Activated gamma-delta T cell treated with Interleukin-2 at 50 U/mL for 16 hours (primary cell): ENCODE results near the gene CLEC16A.

Experiments used
- DNase-seq: peaks from one replicate; pipeline ENCODE4 v3.0.0-alpha.2; 2020

The CLEC16A gene

DNA sequence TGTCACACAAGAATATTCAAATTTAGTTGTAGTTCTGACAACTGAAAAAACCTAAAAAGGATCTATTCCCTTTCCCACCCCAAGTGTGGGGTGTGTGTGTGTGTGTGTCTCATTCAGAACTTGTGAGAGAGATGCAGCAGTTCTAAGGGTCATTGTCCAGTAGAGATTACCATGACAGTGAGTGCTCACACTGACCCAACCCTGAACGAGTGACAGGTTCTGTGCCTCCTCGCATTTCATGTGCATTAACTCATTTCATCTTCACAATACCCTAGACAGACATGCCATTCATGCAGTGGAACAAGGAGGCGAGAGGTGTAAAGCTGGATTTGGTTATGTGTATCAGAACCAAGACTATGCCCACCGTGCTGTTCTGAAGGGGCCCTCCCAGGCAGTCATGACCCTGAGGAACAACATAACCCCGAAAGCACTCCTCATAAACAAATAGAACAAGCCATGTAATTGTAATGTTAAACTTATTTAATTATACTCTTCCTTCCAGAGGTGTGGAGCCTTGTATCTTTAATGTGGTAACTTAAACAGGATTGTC lies 102.1 kb downstream of the CLEC16A start:
- no peak for DNase-seq

DNA sequence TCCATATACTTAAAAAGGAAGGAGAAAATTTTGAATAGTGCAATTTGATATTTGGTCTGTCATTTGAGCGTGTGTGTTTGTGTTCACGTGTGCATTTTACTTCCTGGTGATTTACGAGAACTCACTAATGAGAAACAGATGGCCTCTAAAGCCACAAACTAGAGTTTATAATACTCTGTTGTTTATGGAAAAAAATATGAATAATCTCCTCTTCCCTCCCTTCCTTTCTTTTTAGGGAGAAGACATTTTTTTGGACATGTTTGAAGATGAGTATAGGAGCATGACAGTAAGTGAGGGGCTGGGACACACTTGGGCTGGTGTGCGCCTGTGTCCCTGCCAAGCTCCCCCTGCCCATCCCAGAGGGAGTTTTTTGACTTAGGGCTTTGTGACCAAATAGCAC lies 102.7 kb downstream of the CLEC16A start:
- DNase-seq: no peak

DNA sequence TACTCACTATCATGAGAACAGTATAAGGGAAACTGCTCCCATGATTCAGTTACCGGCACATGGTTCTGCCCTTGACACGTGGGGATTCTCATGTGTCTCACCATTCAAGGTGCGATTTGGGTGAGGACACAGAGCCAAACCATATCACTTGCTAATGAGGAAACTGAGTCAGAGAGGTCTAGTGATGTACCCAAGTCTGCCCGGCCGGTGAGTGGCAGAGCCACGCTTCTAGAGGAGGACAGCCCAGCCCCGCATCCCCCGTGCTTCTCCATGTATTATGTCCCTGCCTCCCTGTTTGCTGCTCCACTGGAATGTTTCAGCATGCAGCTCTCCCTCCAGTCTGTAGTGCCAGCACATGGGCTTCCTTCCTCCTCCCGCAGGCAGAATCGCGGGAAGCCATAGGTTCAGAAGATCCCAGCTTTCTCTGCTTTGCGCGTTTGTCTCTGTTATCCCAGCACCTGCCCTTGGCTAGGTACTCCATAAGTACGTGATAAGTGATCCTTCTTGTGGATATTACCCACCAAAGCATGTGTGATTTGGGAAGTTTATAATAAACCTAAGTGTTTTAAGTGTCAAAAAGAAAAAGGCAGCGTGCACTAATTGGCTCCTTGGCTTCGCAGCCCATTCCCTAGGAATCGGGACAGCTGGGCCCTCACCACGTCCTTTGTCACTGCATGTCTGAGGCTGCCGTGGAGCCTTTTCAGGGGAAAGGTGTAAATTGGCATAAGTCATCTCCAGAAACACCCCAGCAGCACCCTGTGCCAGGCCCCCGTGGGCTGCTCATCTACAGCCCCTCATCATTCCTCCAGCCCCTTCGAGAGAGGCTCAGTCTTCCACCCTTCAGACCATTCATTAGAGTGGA lies 103.8 kb downstream of the CLEC16A start:
- no peak for DNase-seq

DNA sequence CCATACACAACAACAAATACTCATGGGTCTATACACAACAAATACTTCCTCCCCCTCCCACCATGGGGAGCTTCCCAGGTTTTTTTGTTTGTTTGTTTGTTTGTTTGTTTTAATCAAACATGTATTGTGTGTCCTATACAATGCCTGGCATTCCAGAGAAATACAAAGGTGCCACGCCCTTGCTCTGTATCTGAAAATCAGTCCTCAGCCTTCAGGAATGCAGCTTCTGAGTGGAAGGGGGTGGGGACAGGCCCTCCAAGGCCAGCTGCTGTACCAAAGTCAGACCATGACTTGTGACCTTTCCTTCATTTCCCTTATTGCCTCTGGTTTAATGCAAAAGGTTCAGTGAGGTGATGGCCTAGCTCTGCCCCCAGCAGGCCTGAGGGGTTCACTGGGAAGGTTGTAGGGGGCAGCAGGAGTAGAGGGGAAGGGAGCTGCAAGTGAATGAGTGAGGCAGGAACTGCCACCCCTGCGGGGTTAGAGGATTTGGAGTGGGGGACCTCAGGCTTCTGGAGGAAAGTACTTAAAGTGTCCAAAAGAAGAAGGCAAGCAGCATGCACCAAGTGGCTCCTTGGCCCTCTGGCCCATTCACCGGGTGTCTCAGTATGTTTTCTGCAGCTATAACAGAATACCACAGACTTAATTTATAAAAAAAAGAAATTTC lies 105.2 kb downstream of the CLEC16A start:
- no peak for DNase-seq

DNA sequence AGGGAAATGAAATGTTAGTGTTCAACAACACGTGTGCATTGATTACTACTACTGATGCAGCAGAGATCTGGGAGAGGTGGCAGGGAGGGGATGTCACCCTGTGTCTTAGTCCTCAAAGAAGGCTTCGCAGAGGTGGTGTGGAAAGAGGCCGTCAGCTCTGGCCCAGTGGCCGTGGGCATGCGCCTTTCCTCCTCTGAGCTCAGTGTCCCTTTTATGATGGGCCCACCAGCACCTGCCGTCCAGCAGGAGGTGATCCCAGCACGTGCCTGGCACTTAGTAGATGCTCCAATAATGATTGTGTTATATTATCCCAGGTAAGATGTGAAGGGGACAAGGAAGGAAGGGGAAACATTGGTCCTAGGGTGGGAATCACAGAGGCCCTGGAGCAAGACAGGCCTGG lies 106.2 kb downstream of the CLEC16A start:
- DNase-seq: no peak

DNA sequence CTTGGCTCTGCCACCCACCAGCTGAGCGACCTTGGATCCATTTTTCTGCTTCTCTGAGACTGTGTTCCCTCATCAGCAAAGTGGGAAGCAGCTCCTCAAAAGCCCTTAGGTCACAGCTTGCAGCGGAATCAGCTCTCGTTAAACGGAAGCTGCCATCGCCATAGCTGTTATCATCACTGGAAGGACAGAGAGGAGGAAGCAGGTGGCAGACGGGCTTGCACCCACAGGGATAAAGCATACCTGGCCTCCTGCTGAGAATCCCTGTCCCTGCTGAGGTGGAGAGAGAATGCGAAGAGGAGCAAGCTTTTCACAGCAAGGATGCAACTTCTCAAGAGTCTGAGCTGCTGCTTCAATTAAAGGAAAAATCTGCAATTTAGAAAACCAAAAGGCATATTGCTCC lies 106.6 kb downstream of the CLEC16A start:
- no peak for DNase-seq

DNA sequence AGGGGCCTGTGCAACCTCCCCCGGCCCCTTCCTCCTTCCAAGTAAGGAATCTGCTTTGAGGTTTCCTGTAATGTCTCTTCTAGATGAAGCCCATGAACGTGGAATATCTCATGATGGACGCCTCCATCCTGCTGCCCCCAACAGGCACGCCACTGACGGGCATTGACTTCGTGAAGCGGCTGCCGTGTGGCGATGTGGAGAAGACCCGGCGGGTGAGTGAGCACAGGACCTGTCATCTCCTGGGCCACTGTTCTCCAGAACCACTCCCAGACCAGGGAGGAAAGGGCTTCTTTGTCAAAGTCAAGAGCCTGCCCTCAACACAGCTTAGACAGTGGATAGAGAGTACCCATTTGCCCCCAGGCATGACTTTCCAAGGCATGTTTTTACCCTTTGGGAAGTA lies 107.1 kb downstream of the CLEC16A start:
- no peak for DNase-seq

DNA sequence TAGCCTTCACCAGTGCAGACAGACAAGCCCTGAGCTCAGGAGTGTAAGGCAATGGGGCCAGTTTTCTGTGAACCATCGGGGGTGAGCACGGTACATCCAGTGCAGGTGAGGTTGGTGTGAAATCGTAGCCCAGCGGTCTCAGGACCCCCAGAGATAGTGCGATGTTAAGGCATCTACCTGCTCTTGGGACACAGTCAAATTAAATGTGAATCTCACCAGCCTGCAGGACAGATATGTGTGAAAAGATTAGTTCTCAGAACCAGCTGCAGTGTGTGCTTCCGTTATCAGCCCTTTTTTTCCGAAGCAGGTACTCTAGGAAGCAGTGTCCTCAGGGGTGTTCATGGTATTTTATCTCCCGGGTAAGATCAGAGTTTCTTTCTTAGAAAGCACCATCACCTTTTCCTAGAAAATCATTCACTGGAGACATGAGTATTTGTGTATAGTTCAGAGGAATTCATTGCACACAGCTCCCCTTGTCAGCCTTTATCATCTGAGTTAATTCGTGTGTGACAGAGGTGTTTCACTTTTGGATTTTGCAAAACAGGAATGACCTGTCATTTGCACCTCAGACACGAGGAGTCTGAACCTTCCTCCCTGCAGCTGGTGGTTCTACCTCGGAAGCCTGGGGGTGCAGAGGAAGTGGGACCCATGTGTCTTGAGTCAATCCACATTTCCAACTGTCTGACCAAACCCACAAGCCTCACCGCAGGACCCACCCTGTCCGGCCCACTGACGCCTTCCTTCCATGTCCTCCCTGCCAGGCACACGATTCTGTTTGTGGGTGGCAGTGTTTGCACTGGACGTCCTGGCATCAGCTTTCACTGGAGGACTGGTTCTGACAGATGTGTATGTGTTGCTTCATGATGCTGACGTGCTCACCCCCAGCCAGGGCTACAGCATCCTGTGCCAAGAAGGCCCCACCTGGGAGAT lies 107.8 kb downstream of the CLEC16A start:
- DNase-seq: peak; percentile 22

DNA sequence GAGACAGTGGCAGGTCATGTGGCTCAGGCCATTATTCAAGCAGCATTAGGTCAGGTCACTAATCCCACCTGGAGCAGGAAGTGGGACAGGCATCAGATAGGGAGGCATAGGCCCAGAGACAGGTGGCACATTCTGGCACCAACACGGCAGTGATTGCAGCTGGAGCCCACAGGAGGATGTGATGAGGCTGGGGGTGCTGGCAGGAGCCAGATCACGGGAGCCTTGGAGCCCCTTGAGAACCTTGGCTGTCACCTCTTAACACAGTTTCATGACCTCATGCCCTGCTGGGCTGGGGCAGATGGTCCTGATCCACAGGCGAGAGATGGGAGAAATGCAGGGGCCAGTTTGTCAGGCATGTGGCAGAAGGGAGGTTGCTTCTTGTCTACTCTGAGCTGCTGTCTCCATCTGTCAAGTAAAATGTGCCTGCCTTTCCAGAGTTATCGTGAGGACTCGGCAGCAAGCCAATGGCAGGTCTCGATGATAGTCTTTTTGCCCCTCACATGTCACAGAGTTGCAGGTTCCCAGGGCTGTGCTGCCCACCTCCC lies 109.6 kb downstream of the CLEC16A start:
- DNase-seq: no peak

DNA sequence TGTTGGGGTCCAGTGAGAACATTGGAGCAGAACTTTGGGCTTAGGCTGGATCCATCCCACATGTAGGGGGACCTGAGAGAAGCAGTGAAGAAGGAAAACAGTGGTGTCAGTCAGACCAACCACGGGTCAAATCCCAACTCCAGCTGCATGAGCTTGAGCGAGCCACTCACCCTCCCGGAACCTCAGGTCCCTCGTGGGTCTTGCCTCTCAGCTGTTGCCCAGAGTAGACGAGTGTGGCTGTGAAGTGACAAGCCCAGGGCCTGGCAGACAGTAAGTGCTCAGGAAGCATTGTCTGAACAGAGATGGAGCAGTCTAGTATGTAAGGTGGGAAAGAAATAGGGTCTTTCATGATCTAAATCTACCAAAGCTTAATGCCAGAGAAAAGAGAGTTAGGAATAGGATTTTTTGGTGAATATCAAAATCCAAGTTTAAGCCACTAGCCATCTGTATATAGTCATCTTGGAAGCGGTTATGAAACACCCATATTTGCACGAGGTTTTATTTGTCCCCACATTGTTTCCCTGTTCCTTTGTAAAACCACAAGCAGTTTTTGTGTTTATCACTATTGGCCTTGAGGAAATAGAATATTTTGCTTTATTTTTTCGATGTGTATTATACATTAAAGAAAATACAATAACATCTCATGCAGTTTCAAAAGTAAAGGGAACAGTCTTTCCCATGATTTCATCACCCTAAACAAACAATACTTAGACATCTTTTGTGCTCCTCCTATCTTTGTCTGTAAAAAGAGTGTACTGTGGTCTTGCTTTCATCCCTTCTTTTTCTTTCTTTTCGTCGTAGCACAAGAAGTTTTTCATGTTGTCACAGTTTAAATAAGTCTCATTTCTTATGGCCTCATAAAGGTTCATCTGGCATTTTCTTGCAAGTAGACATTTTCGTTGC lies 112.0 kb downstream of the CLEC16A start:
- no peak for DNase-seq

DNA sequence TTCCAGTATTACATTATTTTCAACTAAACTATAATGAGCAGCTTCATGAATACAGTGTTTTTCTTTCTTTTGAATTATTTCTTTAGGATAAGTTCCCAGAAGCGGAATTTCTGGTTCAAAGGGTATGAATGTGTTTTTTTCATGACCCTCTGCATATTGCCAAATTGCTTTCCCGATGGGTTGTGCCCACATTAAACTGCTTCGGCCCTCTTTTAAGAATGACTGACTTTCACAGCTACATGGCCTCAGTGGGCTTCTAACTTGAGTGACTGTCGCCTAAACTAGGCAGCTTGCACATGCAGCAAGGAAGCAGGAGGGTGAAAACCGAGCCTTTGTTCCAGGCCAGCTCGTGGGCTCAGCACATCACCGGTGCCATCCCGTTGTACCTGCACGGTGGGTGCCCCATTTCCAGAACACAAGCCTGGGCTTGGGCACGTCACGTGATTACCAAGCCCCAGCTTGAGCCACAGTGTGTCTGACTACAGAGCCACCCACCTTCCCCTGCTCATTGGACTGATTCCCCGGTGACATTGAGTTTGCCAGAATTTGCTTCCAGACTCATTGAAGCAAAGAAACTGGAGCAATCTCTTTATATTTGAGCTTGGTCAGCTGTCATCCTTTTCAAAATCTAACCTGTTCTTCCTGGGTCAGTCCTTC lies 112.8 kb downstream of the CLEC16A start:
- no peak for DNase-seq

DNA sequence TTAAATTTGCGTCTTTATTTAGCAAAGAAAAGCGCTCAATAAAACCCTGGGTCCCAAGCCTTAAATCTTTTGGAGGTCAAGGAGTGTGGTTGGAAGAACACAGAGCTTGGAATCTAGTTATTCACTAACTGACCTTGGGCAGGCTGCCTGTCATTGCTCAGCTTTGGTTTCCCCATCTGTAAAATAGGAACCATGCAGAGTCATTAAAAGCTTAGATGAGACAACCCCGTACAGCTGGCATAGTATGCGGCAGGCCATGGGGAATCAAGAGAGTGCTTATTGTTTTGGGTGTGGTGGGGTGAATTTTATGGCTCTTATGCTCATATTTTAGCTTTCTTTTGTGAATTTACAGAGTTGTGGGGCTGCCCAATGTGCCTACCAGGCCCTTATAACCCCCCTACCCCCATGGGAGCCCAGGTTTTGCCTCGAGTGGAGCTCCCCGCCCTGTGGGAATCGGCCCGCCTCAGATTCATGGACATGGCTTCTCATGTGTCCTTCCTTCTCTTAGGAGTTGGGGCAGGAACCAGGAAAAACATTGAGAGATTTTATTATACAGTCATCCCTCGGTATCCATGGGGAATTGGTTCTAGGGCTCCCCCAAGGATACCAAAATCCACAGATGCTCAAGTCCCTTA lies 113.5 kb downstream of the CLEC16A start:
- no peak for DNase-seq

DNA sequence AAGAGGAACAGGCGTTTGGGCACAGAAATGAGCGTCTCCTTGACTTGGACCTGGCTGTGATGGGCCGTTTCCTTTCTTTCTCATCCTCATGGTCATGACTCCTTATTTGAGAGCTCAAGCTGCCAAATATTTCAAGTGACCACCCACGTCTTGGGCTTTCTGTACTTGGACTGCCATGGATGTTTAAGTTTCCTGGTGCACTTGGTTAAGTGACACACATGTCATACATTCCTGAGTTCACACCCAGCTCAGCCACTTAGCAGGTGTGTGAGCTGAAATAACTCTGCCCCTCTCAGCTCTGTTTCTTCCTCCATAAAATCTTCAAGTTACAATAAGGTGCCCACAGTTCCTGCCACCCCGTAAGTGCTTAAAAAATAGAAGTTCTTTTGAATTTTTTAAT lies 114.5 kb downstream of the CLEC16A start:
- no peak for DNase-seq

DNA sequence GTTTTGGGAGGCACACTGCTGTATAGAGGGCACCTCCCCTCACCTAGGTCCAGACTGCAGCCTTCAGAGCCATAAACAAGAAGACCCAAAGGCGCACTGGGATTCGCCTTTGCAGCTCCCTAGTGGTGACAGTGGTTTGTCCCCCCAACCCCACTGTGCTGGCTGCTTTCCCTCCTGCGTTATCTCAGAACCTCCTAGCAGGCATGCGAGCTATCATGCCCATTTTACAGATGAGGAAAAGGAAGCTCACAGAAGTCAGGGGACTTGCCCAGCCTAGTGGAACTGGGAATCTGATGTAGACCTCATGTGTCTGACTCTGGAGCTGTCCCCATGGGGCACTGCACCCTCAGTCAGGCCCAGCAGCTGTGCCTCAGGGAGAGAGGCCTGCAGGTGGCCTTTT lies 115.2 kb downstream of the CLEC16A start:
- DNase-seq: no peak

DNA sequence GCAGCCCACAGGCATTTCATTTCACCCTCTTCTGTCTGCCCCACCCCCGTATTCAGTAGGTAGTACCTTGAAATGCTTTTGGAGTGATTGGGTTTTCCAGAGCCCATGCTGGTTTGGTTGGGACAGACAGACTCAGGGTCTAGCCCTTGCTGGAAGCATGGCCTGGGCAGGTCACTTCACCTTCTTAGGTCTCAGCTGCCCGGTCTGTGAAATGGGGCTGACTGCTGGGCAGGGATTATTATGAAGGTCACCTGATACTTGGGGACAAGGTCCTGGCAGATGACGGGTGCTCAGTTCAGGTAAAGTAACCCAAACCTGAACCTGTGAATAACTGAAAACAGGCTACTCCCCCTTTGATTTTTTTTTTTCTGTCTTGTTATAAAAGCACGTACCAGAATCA lies 116.0 kb downstream of the CLEC16A start:
- no peak for DNase-seq

DNA sequence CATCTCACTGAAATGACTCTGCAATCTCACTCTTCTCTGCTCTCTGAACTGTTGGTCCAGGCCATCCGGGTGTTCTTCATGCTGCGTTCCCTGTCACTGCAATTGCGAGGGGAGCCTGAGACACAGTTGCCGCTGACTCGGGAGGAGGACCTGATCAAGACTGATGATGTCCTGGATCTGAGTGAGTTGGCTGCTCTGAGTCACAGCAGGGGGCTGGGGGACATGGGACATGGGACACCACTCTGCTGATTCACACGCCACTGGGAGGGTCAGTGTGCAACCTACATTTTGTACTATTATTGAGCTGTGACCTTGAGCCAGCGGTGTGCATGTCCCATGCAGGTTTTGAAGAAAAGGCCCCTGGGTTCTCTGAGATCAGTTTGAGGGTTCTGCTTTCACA lies 116.5 kb downstream of the CLEC16A start:
- no peak for DNase-seq

DNA sequence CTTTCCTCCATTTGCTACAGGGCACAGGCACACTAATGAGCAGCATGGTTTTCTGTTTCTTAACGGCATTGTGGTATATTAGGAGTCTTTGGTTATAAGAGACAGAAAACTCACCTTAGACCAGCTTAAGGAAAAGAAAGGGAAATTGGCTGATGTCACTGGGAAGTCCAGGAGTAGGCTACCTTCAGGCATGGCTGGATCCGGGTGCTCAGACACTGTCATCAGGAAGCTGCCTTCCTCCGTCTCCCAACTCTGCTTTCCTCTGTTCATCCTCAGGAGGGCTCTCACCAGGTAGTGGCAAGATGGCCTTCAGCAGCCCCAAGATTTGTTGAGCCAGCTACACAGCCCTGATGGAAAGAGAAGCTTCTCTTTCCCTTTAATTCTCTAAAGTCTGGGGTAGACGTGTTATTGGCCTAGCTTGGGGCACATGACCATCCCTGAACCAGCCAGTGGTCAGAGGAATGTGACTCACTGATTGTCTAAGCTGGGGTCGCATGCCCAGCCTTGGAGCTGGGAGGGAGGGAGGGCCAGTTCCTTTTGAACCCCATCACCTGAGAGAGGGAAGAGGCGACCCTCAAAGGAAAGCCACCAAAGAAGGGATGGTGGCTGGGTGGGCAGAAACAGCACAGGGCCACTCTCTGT lies 117.4 kb downstream of the CLEC16A start:
- no peak for DNase-seq

DNA sequence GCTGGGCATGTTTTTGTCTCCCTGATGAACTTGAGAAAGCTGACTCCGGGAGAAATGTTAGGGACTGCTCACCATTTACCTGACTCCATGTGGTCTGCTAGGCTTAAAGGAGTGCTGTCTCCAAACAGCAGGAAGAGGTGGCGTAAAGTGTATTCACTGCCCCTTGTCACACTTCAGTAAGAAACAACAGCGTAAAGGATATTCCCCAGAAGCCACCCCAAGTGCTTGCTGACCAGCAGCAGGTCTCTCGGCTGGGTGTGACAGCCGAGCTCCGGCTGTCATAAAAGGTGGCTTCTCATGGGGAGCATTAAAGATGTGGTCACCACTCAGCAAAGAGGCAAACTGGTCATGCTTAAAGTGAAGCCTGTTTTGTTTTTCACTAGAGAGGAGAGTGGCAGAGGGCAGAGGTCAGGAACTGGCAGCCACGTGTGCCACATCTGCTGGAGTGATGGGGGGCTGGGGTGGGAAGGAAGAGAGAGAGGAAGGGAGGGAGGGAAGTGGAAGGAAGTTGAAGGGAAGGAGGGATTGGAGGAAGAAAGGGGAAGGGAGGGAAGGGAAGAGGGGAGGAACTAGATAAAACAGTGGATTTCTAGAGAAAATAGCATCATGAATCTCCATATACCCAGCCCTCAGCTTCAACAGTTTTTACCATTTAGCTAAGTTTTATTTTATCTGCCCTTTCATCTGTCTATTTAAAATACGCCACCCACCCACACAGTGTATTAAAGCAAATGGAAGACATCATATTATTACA lies 119.3 kb downstream of the CLEC16A start:
- DNase-seq: no peak

DNA sequence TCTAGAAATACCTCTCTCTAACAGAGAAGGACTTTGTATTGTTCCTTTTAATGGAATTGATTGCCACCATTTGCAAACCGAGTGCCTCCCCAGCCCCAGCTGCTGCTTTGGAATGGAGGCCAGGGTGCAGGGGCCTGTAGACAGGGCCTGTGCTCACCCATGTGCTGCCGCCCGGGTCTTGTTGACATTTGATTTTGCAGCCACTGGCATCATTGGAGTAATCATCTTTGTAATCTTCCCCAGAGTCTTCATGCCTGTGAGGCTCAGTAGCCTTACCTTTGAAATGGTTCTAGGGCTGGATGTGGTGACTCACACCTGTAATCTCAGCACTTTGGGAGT lies 119.8 kb downstream of the CLEC16A start:
- no peak for DNase-seq

DNA sequence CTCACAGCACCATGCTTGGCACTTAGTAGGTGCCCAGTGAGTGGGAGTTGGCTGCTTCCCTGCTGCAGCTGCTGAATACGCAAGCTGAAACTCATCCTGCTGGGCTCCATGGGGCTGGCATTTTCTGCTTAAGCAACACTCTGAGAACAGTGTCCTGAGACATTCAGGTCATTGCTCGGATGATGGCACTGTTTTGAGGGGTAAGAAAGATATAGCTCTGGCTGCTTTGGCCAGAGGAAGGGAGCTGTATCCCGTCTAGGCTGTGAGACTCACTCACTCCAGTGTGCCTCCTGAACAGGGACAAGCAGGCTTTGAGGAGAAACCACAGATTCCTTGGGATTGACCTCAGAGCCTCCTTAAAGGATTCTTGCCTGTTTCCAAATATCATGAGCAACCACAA lies 120.5 kb downstream of the CLEC16A start:
- no peak for DNase-seq
